Neural cell (in vitro differentiated cells): ENCODE measurements around the gene SMC4.

Experiments
- EP300 ChIP-seq: fragments of 450-650 bp; conservative IDR thresholded peaks from 2 replicates; pipeline ENCODE4 v1.6.1; 2014; ENCODE audit warnings: antibody characterized with exemption, mild to moderate bottlenecking, moderate library complexity; ENCODE audit not compliant: poor library complexity, severe bottlenecking
- MXI1 ChIP-seq: fragments of 450-650 bp; conservative IDR thresholded peaks from 2 replicates; pipeline ENCODE4 v1.6.1; 2014; ENCODE audit warnings: antibody characterized with exemption, mild to moderate bottlenecking; ENCODE audit not compliant: poor library complexity, severe bottlenecking
- POLR2AphosphoS5 ChIP-seq: IDR thresholded peaks from 2 replicates; pipeline ENCODE4 v1.6.1; 2012
- RAD21 ChIP-seq: fragments of 450-650 bp; conservative IDR thresholded peaks from 2 replicates; pipeline ENCODE4 v1.6.1; 2014; ENCODE audit warnings: antibody characterized with exemption, mild to moderate bottlenecking, moderate library complexity
- SMC3 ChIP-seq: fragments of 450-650 bp; conservative IDR thresholded peaks from 2 replicates; pipeline ENCODE4 v1.6.1; 2014; ENCODE audit warnings: antibody characterized with exemption, mild to moderate bottlenecking, moderate library complexity; ENCODE audit not compliant: poor library complexity
- TAF1 ChIP-seq: IDR thresholded peaks from 2 replicates; pipeline ENCODE4 v1.6.1; 2012; ENCODE audit warnings: low read depth
- TF ChIP-seq, protein P1 (sequence below): fragments of 450-650 bp; IDR thresholded peaks from 2 replicates; pipeline ENCODE4 v1.5.1; 2014; ENCODE audit warnings: antibody characterized with exemption, mild to moderate bottlenecking, moderate library complexity; ENCODE audit not compliant: poor library complexity, severe bottlenecking
- TF ChIP-seq, protein P2 (sequence below): IDR thresholded peaks from 2 replicates; pipeline ENCODE4 v1.6.1; 2012; ENCODE audit warnings: borderline replicate concordance

DNA sequence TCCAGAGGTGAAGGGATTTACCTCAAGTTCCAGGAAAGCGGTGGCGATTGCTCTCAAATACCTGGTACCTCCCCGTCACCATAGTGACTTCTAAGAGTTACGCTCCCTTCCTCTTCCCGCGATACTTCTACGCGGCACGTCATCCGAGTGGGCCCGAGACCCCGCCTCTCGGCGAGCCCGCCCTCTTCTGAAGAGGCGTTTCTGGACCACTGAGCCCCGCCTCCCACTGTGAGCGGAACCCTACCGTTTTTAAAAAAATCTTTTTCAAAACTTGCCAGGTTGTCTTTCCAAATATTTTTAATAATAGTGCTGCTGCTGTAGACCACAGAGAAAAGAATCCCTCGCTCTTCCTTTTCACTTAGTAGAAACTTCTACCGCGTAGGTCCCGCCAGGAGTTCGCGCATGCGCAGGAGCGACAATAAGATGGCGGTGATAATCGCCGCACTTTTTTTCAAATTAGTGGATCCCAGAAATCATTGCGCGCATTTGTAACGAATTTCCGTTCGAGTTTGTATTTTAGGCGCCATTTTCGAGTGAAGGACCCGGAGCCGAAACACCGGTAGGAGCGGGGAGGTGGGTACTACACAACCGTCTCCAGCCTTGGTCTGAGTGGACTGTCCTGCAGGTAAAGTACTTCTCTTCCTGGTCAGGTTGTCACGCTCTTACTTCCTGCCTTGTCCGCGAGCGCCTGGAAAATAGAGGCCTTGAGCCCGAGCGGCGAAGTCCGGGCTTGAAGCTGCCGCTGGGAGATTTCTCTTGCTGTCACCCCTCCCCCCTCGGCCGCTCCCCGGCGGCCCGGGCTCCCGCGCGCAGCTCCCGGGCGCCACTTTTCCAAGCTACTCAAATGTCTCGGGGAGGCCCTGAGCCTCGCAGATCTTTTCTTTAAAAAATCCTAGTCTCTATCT, at the start of gene SMC4, which contains the start of gene IFT80:
- TF ChIP-seq, protein P1, sequence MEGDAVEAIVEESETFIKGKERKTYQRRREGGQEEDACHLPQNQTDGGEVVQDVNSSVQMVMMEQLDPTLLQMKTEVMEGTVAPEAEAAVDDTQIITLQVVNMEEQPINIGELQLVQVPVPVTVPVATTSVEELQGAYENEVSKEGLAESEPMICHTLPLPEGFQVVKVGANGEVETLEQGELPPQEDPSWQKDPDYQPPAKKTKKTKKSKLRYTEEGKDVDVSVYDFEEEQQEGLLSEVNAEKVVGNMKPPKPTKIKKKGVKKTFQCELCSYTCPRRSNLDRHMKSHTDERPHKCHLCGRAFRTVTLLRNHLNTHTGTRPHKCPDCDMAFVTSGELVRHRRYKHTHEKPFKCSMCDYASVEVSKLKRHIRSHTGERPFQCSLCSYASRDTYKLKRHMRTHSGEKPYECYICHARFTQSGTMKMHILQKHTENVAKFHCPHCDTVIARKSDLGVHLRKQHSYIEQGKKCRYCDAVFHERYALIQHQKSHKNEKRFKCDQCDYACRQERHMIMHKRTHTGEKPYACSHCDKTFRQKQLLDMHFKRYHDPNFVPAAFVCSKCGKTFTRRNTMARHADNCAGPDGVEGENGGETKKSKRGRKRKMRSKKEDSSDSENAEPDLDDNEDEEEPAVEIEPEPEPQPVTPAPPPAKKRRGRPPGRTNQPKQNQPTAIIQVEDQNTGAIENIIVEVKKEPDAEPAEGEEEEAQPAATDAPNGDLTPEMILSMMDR, result no peak
- TF ChIP-seq EP300, result peak; percentile 23
- TF ChIP-seq, protein P2, sequence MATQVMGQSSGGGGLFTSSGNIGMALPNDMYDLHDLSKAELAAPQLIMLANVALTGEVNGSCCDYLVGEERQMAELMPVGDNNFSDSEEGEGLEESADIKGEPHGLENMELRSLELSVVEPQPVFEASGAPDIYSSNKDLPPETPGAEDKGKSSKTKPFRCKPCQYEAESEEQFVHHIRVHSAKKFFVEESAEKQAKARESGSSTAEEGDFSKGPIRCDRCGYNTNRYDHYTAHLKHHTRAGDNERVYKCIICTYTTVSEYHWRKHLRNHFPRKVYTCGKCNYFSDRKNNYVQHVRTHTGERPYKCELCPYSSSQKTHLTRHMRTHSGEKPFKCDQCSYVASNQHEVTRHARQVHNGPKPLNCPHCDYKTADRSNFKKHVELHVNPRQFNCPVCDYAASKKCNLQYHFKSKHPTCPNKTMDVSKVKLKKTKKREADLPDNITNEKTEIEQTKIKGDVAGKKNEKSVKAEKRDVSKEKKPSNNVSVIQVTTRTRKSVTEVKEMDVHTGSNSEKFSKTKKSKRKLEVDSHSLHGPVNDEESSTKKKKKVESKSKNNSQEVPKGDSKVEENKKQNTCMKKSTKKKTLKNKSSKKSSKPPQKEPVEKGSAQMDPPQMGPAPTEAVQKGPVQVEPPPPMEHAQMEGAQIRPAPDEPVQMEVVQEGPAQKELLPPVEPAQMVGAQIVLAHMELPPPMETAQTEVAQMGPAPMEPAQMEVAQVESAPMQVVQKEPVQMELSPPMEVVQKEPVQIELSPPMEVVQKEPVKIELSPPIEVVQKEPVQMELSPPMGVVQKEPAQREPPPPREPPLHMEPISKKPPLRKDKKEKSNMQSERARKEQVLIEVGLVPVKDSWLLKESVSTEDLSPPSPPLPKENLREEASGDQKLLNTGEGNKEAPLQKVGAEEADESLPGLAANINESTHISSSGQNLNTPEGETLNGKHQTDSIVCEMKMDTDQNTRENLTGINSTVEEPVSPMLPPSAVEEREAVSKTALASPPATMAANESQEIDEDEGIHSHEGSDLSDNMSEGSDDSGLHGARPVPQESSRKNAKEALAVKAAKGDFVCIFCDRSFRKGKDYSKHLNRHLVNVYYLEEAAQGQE, result no peak
- peak; percentile 97 for TF ChIP-seq MXI1
- TF ChIP-seq POLR2AphosphoS5, result peak; percentile 69
- TF ChIP-seq RAD21, result peak; percentile 34
- peak; percentile 10 for TF ChIP-seq TAF1
- no peak for TF ChIP-seq SMC3
